Breast epithelium (tissue), 3 donors: ENCODE data around the gene GNG7.

Source experiments
- CTCF ChIP-seq, 3 donors: fragments of 450-650 bp; IDR thresholded peaks; one replicate each; pipeline ENCODE4 v1.5.1; 2016 to 2017; ENCODE audit warnings: antibody characterized with exemption in 3 of 3, mild to moderate bottlenecking in 3 of 3, moderate library complexity in 3 of 3
- POLR2A ChIP-seq: fragments of 450-650 bp; IDR thresholded peaks from one replicate; pipeline ENCODE4 v1.6.1; 2016; ENCODE audit warnings: antibody characterized with exemption, mild to moderate bottlenecking, moderate library complexity
- POLR2AphosphoS5 ChIP-seq, 3 donors: sonication (generic); formaldehyde crosslinking; IDR thresholded peaks; one replicate each; pipeline ENCODE4 v1.6.1; 2017; ENCODE audit warnings: antibody characterized with exemption in 3 of 3

- peak; percentile 48 to 72 (median 61) for TF ChIP-seq POLR2AphosphoS5 (IDR thresholded peaks at IDR 0.05)
- no peak for TF ChIP-seq POLR2A
- TF ChIP-seq CTCF (IDR thresholded peaks at IDR 0.05) = peak in 2 of 3 donors; percentile 22 to 47
Observed at GRCh38 chr19:2739602-2740313, 37.3 kb upstream of the GNG7 start, which contains the start of gene SLC39A3.
